Aorta (tissue), 5 donors: ENCODE data around the gene MAPK9. TPM values are rescaled to one million over a fixed set of nuclear protein-coding genes. Genes with fewer than 3 reads are reported as not detected.

Experiments
- ATAC-seq: fragments of 200-7000 bp; cut with Tn5 transposase; one replicate; pipeline ENCODE4 v1.9.1; 2022; ENCODE audit warnings: moderate library complexity; ENCODE audit not compliant: low FRiP score
- DNase-seq, 2 donors: peaks; one replicate each; pipeline ENCODE4 v3.0.0-alpha.2; 2020
- H3K27ac ChIP-seq, 2 donors: one replicate each; pipeline ENCODE4 v1.5.1; 2013; ENCODE audit warnings: low read length in 2 of 2, mild to moderate bottlenecking in 2 of 2, moderate library complexity in 2 of 2, control low read depth in 1 of 2, inconsistent platforms in 1 of 2, low read depth in 1 of 2
- H3K27me3 ChIP-seq, 2 donors: one replicate each; pipeline ENCODE4 v1.6.1; 2013; ENCODE audit warnings: control low read depth in 1 of 2, low read length in 1 of 2, mild to moderate bottlenecking in 1 of 2, moderate library complexity in 1 of 2; ENCODE audit not compliant: insufficient read depth in 2 of 2, control insufficient read depth in 1 of 2
- H3K36me3 ChIP-seq, 2 donors: one replicate each; pipeline ENCODE4 v1.6.1; 2013; ENCODE audit warnings: control low read depth in 1 of 2, low read length in 1 of 2, mild to moderate bottlenecking in 1 of 2; ENCODE audit not compliant: insufficient read depth in 2 of 2, control insufficient read depth in 1 of 2
- H3K4me1 ChIP-seq, 2 donors: one replicate each; pipeline ENCODE4 v1.6.1; 2013; ENCODE audit warnings: low read length in 2 of 2, control low read depth in 1 of 2, mild to moderate bottlenecking in 1 of 2, moderate library complexity in 1 of 2; ENCODE audit not compliant: insufficient read depth in 2 of 2, control insufficient read depth in 1 of 2
- H3K4me3 ChIP-seq, 2 donors: one replicate each; pipeline ENCODE4 v1.5.1; 2013; ENCODE audit warnings: low read length in 2 of 2, control low read depth in 1 of 2, mild to moderate bottlenecking in 1 of 2
- H3K9me3 ChIP-seq: one replicate; pipeline ENCODE4 v1.6.1; 2013; ENCODE audit warnings: mild to moderate bottlenecking, low read length; ENCODE audit not compliant: control insufficient read depth
- WGBS, 2 donors: extraction: QIAGEN DNeasy Blood & Tissue Kit; methylation state at CpG; one replicate each; pipeline ENCODE4 v1.1.7; 2013; 5-methylcytosine and 5-hydroxymethylcytosine counted together
- intact Hi-C, 2 donors: fragments of 100-400 bp; cut with DNase I; formaldehyde crosslinking; loops; one replicate each; pipeline versions ENCODE4 v1.14.2 to v1.15.0; 2022
- long read RNA-seq, 2 donors: library from polyadenylated mRNA; unstranded; transcript quantifications; one replicate each; pipeline ENCODE4 v2.0.0, GENCODE V29; 2020 to 2021
- polyA plus RNA-seq, 2 donors: library from polyadenylated mRNA; stranded (reverse); fragments of 200-250 nt; gene quantifications; one replicate each; pipeline ENCODE4 v1.2.3, GENCODE V29; 2013
- total RNA-seq, 2 donors: library from RNA; stranded (reverse); fragmentation: NEBNext Ultra II Directional; extraction: Animal tissue kit (Norgen Biotek cat#: 25700); gene quantifications; one replicate each; pipeline ENCODE4 v1.2.1, GENCODE V29; 2021
- donor health status: healthy with polysubstance abuse.
- donor health status: Bipolar disorder and iron deficiency.
- donor health status: DM: no; HTN: no; CAD: no.
- donor health status: DM: no; HTN: no; CAD: no.
- donor health status: DM: yes; HTN: yes; CAD: no.

Gene MAPK9
- total RNA-seq: 10 to 100 TPM; 31.4 to 36.4 TPM
- 10 to 100 TPM; 15.8 to 22.0 TPM for polyA plus RNA-seq
- long read RNA-seq, donor 1, full-length matches to known transcripts: 1 of 7 reads
- long read RNA-seq, donor 1, partial matches to known transcripts: 1 of 7 reads
- long read RNA-seq, donor 1, other reads (novel, unspliced or antisense): 5 of 7 reads
- long read RNA-seq, donor 2, full-length matches to known transcripts: 15 of 28 reads
- long read RNA-seq, donor 2, partial matches to known transcripts: 6 of 28 reads
- long read RNA-seq, donor 2, other reads (novel, unspliced or antisense): 7 of 28 reads

DNA sequence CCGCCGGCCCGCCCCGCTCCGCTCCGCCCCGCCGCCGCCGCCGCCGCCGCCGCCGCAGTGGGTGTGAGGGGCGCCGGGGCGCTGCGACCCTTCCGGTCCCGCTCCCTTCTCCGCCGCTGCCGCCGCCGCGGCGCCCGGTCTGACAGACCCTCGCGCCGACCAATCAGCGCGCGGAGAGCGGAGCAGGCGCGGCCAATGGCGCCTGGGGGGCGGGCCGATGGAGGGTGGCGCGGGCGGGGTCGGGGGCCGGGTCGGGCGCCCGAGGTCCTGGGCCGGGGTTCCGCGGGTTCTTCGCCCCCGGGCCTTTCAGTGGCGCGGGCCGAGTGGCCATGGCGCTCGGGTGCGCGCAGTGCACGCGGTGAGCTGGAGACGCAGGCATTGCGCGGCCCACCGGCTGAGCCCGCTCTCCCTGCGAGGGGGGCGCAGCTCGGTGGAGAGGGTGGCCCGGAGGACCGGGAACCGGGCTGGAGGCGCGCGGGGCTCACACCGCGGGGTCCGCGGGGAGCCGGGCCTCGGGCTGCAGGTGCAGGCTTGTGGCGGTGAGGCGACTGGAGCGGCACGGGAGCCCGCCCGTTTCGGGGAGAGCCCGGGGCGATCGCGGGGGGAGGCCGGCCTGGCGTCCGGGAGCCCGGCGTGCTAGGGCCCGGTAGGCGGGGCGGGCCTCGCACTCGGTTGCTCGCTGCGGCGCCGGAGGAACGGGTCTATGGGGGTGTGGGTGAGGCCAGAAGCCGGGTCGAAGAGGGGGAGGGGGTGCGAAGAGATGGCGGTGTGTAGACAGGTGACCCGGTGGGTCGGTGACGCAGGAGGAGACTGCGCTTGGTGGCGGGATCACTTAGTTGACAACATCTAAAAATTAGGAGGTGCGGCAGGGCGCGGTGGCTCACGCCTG lies at the start of gene MAPK9:
TSS of gene MAPK9 (minus strand) at position 141 of the 889 bp plus-strand sequence. CDS start 11,522 bp downstream, outside the sequence.
- DNase-seq: peak; percentile 89 to 94
- intact Hi-C loops: loop anchor here (2.0 to 5.0 kb wide), 4 partner anchors 35 to 200 kb away; partner anchors contain the start of genes CNOT6 (in 1 of the 2) and GFPT2 (in 1 of the 2)
- H3K36me3 ChIP-seq: no peaks in the 10 kb centered on the region

DNA sequence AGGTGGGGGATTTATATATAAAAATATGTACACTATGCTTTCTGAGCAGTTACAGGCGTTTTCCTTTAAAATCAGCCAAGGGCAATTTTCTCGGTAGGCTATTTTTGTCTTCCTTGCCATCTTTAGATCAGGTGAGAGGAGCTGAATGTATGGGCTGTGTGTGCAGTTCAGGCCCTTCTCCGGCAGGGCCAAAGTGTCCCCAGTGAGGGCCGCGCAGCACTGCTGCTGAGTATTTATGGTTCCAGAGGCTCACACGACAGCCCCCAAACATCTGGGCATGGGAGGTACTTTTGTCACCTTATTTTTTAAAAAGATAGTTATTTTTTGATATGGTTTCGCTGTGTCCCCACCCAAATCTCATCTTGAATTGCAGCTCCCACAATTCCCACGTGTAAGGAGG lies 49.7 kb upstream of the MAPK9 start:
- H3K36me3 ChIP-seq: no peaks in the 10 kb centered on the region
- ATAC-seq (no peak), DNase-seq (peak in 1 of 2 donors; percentile 57)
- no peaks in the 10 kb centered on the region for H3K9me3 ChIP-seq
- no peaks in the 10 kb centered on the region for H3K27me3 ChIP-seq
- WGBS, 2 donors: 95 to 97% methylated on average over 8 of the region's 8 CpGs
- intact Hi-C loops: no loop called here
- no peak overlapping the region for H3K4me3 ChIP-seq
- no peak overlapping the region for H3K27ac ChIP-seq
- H3K4me1 ChIP-seq: no peaks in the 10 kb centered on the region

More for the DNA sequence above, at the start of gene MAPK9:
- peak; percentile 93 for ATAC-seq
- H3K4me3 ChIP-seq: peak within 1 kb of the TSS; percentile 94 to 96
- peak within 1 kb of the TSS; percentile 48 to 81 for H3K27ac ChIP-seq
- H3K4me1 ChIP-seq: no peaks in the 10 kb centered on the region
- no peaks in the 10 kb centered on the region for H3K9me3 ChIP-seq
- WGBS, 2 donors: 0 to 1% methylated on average over 79 to 122 of the region's 122 CpGs
- no peaks in the 10 kb centered on the region for H3K27me3 ChIP-seq

DNA sequence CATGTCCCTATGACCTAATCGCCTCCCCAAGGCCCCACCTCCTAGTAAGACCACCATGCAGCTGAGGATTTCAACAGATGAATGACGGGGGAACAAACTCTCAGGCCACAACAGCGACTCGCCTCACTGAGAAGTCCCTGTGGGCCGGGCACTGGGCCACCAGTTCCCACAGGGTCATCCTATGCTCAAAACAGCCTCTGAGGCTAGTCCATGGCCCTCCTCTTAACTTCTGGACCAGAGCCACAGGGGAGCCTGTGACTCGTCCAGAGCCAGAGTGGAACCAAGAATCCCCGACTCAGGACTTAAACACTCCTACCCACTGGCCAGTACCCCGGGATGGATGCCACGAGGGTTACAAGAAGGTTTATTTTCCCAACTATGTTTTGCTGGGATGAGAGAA lies 49.0 kb upstream of the MAPK9 start:
- no peaks in the 10 kb centered on the region for H3K27me3 ChIP-seq
- no peak overlapping the region for H3K27ac ChIP-seq
- peak; percentile 33 to 64 for DNase-seq
- no peak overlapping the region for H3K4me3 ChIP-seq
- H3K36me3 ChIP-seq: no peaks in the 10 kb centered on the region
- H3K9me3 ChIP-seq: no peaks in the 10 kb centered on the region
- intact Hi-C loops: no loop called here
- no peak for ATAC-seq
- H3K4me1 ChIP-seq: no peaks in the 10 kb centered on the region
- WGBS, 2 donors: 79 to 81% methylated on average over 9 of the region's 9 CpGs

- no peaks in the 10 kb centered on the region for H3K9me3 ChIP-seq
- ATAC-seq: no peak
- H3K27ac ChIP-seq: no peak overlapping the region
- intact Hi-C loops: no loop called here
- H3K27me3 ChIP-seq: no peaks in the 10 kb centered on the region
- 94 to 96% methylated on average over 7 of the region's 7 CpGs for WGBS, 2 donors
- no peaks in the 10 kb centered on the region for H3K36me3 ChIP-seq
- no peak overlapping the region for H3K4me3 ChIP-seq
- peak in 1 of 2 donors; percentile 66 for DNase-seq
- H3K4me1 ChIP-seq: no peaks in the 10 kb centered on the region
Observed at GRCh38 chr5:180339583-180340183, 47.8 kb upstream of the MAPK9 start.

- H3K36me3 ChIP-seq: no peaks in the 10 kb centered on the region
- ATAC-seq: no peak
- H3K27ac ChIP-seq: no peak overlapping the region
- H3K4me1 ChIP-seq: no peaks in the 10 kb centered on the region
- DNase-seq: peak; percentile 38 to 49
- WGBS, 2 donors: 92 to 95% methylated on average over 22 of the region's 22 CpGs
- intact Hi-C loops: no loop called here
- no peaks in the 10 kb centered on the region for H3K27me3 ChIP-seq
- H3K9me3 ChIP-seq: no peaks in the 10 kb centered on the region
- no peak overlapping the region for H3K4me3 ChIP-seq
Observed at GRCh38 chr5:180338001-180338707, 46.3 kb upstream of the MAPK9 start.

DNA sequence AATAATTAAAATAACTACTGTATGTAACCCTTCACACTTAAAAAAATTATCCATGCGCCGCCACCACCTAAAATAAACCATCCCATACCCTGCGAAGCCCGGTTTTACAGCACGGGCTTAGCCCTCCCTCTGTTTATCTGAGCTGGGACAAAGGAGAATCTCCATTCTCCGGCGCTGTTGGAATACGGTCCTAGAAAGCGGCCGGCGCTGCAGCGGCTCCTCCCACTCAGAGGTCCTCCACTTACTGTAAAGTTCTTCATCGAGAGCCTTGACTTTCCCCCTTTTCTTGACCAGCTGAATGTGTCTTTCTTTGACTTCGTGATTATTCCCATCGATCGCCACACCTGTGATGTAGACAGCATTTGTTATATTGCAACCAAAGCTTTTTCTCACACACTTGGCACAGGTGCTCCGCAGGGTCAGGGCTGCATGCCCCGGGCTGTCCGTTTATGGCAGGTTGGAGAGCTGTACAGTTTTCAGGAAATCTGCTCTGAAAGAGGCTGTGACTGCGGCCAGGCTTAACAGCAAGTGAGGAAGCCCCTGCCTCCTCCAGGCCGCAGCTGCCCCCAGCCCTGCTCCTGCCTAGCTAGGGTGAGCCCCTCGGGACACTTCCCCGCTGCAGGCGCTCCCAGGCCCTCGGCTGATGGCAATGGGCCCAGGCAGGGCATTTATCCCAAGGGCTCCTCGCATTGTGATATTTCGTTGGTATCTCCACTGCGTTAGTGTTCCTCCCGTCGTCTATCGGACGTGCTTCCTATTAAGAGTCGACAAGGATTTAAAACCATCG lies 44.5 kb upstream of the MAPK9 start:
- WGBS, 2 donors: 94 to 95% methylated on average over 34 of the region's 34 CpGs
- H3K4me1 ChIP-seq: no peaks in the 10 kb centered on the region
- H3K4me3 ChIP-seq: no peak overlapping the region
- peak; percentile 38 to 73 for DNase-seq
- intact Hi-C loops: no loop called here
- H3K36me3 ChIP-seq: no peaks in the 10 kb centered on the region
- H3K27ac ChIP-seq: no peak overlapping the region
- no peaks in the 10 kb centered on the region for H3K27me3 ChIP-seq
- no peaks in the 10 kb centered on the region for H3K9me3 ChIP-seq
- no peak for ATAC-seq

DNA sequence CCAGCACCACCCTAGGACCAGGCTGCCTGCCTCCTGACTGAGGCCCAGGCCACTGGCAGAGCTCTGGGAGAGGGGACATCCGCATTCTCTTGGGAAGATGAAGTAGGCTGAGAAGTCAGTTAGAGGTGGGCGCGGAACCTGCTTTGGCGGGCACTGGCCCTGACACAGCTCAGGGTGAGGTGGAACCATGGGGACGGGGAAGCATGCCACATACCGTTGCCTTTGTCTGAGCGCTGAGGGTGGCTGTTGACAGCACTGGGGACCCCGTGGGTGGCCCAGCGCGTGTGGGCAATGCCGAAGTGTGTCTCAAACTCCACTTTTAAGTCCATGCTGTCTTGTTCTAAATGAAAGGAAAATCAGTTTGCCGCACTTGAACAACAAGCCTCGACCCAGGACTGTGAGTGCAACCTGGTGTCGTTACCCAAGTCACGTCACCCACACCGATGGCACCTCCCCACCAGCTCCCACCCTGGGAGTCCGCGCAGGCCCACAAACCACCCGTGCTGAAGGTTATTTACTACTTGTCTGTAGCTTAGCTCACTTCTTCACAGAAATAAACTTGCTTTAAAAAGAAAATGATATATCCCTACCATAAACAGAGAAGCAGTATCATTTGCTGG lies 43.8 kb upstream of the MAPK9 start:
- H3K4me1 ChIP-seq: no peaks in the 10 kb centered on the region
- intact Hi-C loops: no loop called here
- no peaks in the 10 kb centered on the region for H3K9me3 ChIP-seq
- H3K36me3 ChIP-seq: no peaks in the 10 kb centered on the region
- H3K27me3 ChIP-seq: no peaks in the 10 kb centered on the region
- no peak overlapping the region for H3K27ac ChIP-seq
- 96 to 97% methylated on average over 19 of the region's 19 CpGs for WGBS, 2 donors
- no peak overlapping the region for H3K4me3 ChIP-seq
- DNase-seq (peak; percentile 38 to 66), ATAC-seq (no peak)
